Measurements from ENCODE around the gene ZNF219.
"Not testable (repeated sequence)": the region's sequence is repeated elsewhere in the genome, so short reads cannot be mapped to it uniquely, and the experiment has no call there.

Gene ZNF219

GRCh38 chr14:21050597-21050996 lies 47.9 kb downstream of the ZNF219 start:
- no peak overlapping the region for H3K27ac ChIP-seq (ENCODE audit: low read depth, low read length)
- H3K4me1 ChIP-seq (ENCODE audit: control insufficient read depth, insufficient read depth, low read length): peaks cover 3% of the 10 kb centered on the region
- no peak overlapping the region for H3K9ac ChIP-seq (ENCODE audit: low read length)
- H3K9me3 ChIP-seq (ENCODE audit: control insufficient read depth, insufficient read depth, low read depth, low read length): no peaks in the 10 kb centered on the region
- no peaks in the 10 kb centered on the region for H3K36me3 ChIP-seq (ENCODE audit: control insufficient read depth, insufficient read depth, low read length)
- H3K4me3 ChIP-seq (ENCODE audit: low read depth, low read length): no peak overlapping the region
- H3K27me3 ChIP-seq (ENCODE audit: control insufficient read depth, insufficient read depth, low read length): 0 out of 2 replicates have a peak, but pooled peaks cover 2% of the 10 kb centered on the region

- H3K4me3 ChIP-seq (ENCODE audit: low read depth, low read length): no peak overlapping the region
- H3K9ac ChIP-seq (ENCODE audit: low read length): no peak overlapping the region
- no peak overlapping the region for H3K27ac ChIP-seq (ENCODE audit: low read depth, low read length)
- H3K27me3 ChIP-seq (ENCODE audit: control insufficient read depth, insufficient read depth, low read length): 0 out of 2 replicates have a peak, but pooled peaks cover 2% of the 10 kb centered on the region
- no peaks in the 10 kb centered on the region for H3K36me3 ChIP-seq (ENCODE audit: control insufficient read depth, insufficient read depth, low read length)
- H3K9me3 ChIP-seq (ENCODE audit: control insufficient read depth, insufficient read depth, low read depth, low read length): no peaks in the 10 kb centered on the region
- H3K4me1 ChIP-seq (ENCODE audit: control insufficient read depth, insufficient read depth, low read length): no peaks in the 10 kb centered on the region
Observed at GRCh38 chr14:21049271-21049673, 49.2 kb downstream of the ZNF219 start.

- Histone ChIP-seq H3K4me3 (ENCODE audit: low read depth, low read length) (no peak overlapping the region), H3K36me3 (ENCODE audit: control insufficient read depth, insufficient read depth, low read length) (no peaks in the 10 kb centered on the region), H3K27ac (ENCODE audit: low read depth, low read length) (no peak overlapping the region), H3K9me3 (ENCODE audit: control insufficient read depth, insufficient read depth, low read depth, low read length) (no peaks in the 10 kb centered on the region), H3K4me1 (ENCODE audit: control insufficient read depth, insufficient read depth, low read length) (no peaks in the 10 kb centered on the region), H3K9ac (ENCODE audit: low read length) (no peak overlapping the region), H3K27me3 (ENCODE audit: control insufficient read depth, insufficient read depth, low read length) (0 out of 2 replicates have a peak, but pooled peaks cover 2% of the 10 kb centered on the region)
Observed at GRCh38 chr14:21048638-21049037, 49.8 kb downstream of the ZNF219 start.

- no peaks in the 10 kb centered on the region for H3K9me3 ChIP-seq (ENCODE audit: control insufficient read depth, insufficient read depth, low read depth, low read length)
- no peak overlapping the region for H3K4me3 ChIP-seq (ENCODE audit: low read depth, low read length)
- no peaks in the 10 kb centered on the region for H3K4me1 ChIP-seq (ENCODE audit: control insufficient read depth, insufficient read depth, low read length)
- 0 out of 2 replicates have a peak, but pooled peaks cover 2% of the 10 kb centered on the region for H3K27me3 ChIP-seq (ENCODE audit: control insufficient read depth, insufficient read depth, low read length)
- no peak overlapping the region for H3K9ac ChIP-seq (ENCODE audit: low read length)
- no peaks in the 10 kb centered on the region for H3K36me3 ChIP-seq (ENCODE audit: control insufficient read depth, insufficient read depth, low read length)
- H3K27ac ChIP-seq (ENCODE audit: low read depth, low read length): no peak overlapping the region
Observed at GRCh38 chr14:21047378-21047781, 51.1 kb downstream of the ZNF219 start.

- no peak overlapping the region for H3K4me3 ChIP-seq (ENCODE audit: low read depth, low read length)
- H3K9me3 ChIP-seq (ENCODE audit: control insufficient read depth, insufficient read depth, low read depth, low read length): no peaks in the 10 kb centered on the region
- H3K36me3 ChIP-seq (ENCODE audit: control insufficient read depth, insufficient read depth, low read length): no peaks in the 10 kb centered on the region
- peaks cover 14% of the 10 kb centered on the region for H3K4me1 ChIP-seq (ENCODE audit: control insufficient read depth, insufficient read depth, low read length)
- no peak overlapping the region for H3K9ac ChIP-seq (ENCODE audit: low read length)
- H3K27ac ChIP-seq (ENCODE audit: low read depth, low read length): no peak overlapping the region
- 0 out of 2 replicates have a peak, but pooled peaks cover 2% of the 10 kb centered on the region for H3K27me3 ChIP-seq (ENCODE audit: control insufficient read depth, insufficient read depth, low read length)
Observed at GRCh38 chr14:21043974-21044618, 54.4 kb downstream of the ZNF219 start.

GRCh38 chr14:21043387-21043973 lies 55.0 kb downstream of the ZNF219 start:
- Histone ChIP-seq H3K9me3 (ENCODE audit: control insufficient read depth, insufficient read depth, low read depth, low read length) (no peaks in the 10 kb centered on the region), H3K36me3 (ENCODE audit: control insufficient read depth, insufficient read depth, low read length) (no peaks in the 10 kb centered on the region), H3K27me3 (ENCODE audit: control insufficient read depth, insufficient read depth, low read length) (0 out of 2 replicates have a peak, but pooled peaks cover 2% of the 10 kb centered on the region), H3K27ac (ENCODE audit: low read depth, low read length) (no peak overlapping the region), H3K4me3 (ENCODE audit: low read depth, low read length) (no peak overlapping the region), H3K9ac (ENCODE audit: low read length) (no peak overlapping the region), H3K4me1 (ENCODE audit: control insufficient read depth, insufficient read depth, low read length) (peaks cover 20% of the 10 kb centered on the region)

GRCh38 chr14:21042918-21043317 lies 55.5 kb downstream of the ZNF219 start:
- no peak overlapping the region for H3K9ac ChIP-seq (ENCODE audit: low read length)
- H3K27ac ChIP-seq (ENCODE audit: low read depth, low read length): no peak overlapping the region
- no peaks in the 10 kb centered on the region for H3K36me3 ChIP-seq (ENCODE audit: control insufficient read depth, insufficient read depth, low read length)
- H3K27me3 ChIP-seq (ENCODE audit: control insufficient read depth, insufficient read depth, low read length): 0 out of 2 replicates have a peak, but pooled peaks cover 2% of the 10 kb centered on the region
- peaks cover 22% of the 10 kb centered on the region for H3K4me1 ChIP-seq (ENCODE audit: control insufficient read depth, insufficient read depth, low read length)
- H3K9me3 ChIP-seq (ENCODE audit: control insufficient read depth, insufficient read depth, low read depth, low read length): no peaks in the 10 kb centered on the region
- H3K4me3 ChIP-seq (ENCODE audit: low read depth, low read length): no peak overlapping the region

- Histone ChIP-seq H3K36me3 (ENCODE audit: control insufficient read depth, insufficient read depth, low read length) (no peaks in the 10 kb centered on the region), H3K9me3 (ENCODE audit: control insufficient read depth, insufficient read depth, low read depth, low read length) (no peaks in the 10 kb centered on the region), H3K27me3 (ENCODE audit: control insufficient read depth, insufficient read depth, low read length) (no peaks in the 10 kb centered on the region), H3K27ac (ENCODE audit: low read depth, low read length) (no peak within 1 kb of the TSS), H3K4me1 (ENCODE audit: control insufficient read depth, insufficient read depth, low read length) (peaks cover 22% of the 10 kb centered on the region), H3K9ac (ENCODE audit: low read length) (no peak within 1 kb of the TSS), H3K4me3 (ENCODE audit: low read depth, low read length) (no peak within 1 kb of the TSS)
Observed at GRCh38 chr14:21041676-21042433, 56.6 kb downstream of the ZNF219 start, which contains the start of gene RNASE7. Gene RNASE7 (plus strand): TSS chr14:21042362. CDS start chr14:21042993, 631 bp downstream.

- not testable (repeated sequence) for H3K27ac ChIP-seq (ENCODE audit: low read depth, low read length); H3K9me3 ChIP-seq (ENCODE audit: control insufficient read depth, insufficient read depth, low read depth, low read length); H3K27me3 ChIP-seq (ENCODE audit: control insufficient read depth, insufficient read depth, low read length); H3K4me3 ChIP-seq (ENCODE audit: low read depth, low read length); H3K36me3 ChIP-seq (ENCODE audit: control insufficient read depth, insufficient read depth, low read length); H3K9ac ChIP-seq (ENCODE audit: low read length)
- peaks cover 22% of the 10 kb centered on the region for H3K4me1 ChIP-seq (ENCODE audit: control insufficient read depth, insufficient read depth, low read length)
Observed at GRCh38 chr14:21040941-21041340, 57.5 kb downstream of the ZNF219 start.

GRCh38 chr14:21040370-21040925 lies 58.0 kb downstream of the ZNF219 start:
- Histone ChIP-seq H3K27me3 (ENCODE audit: control insufficient read depth, insufficient read depth, low read length) (0 out of 2 replicates have a peak, but pooled peaks cover 2% of the 10 kb centered on the region), H3K4me3 (ENCODE audit: low read depth, low read length) (no peak overlapping the region), H3K9me3 (ENCODE audit: control insufficient read depth, insufficient read depth, low read depth, low read length) (no peaks in the 10 kb centered on the region), H3K4me1 (ENCODE audit: control insufficient read depth, insufficient read depth, low read length) (peaks cover 22% of the 10 kb centered on the region), H3K36me3 (ENCODE audit: control insufficient read depth, insufficient read depth, low read length) (no peaks in the 10 kb centered on the region), H3K27ac (ENCODE audit: low read depth, low read length) (no peak overlapping the region), H3K9ac (ENCODE audit: low read length) (no peak overlapping the region)

Measured in HUES6 (cell line).